ENCODE data around the gene DUOX1. TPM values are rescaled to one million over a fixed set of nuclear protein-coding genes. Genes with fewer than 3 reads are reported as not detected.

Gene DUOX1
- total RNA-seq, 1 donor from 2014 or later = 0.07 TPM

DNA sequence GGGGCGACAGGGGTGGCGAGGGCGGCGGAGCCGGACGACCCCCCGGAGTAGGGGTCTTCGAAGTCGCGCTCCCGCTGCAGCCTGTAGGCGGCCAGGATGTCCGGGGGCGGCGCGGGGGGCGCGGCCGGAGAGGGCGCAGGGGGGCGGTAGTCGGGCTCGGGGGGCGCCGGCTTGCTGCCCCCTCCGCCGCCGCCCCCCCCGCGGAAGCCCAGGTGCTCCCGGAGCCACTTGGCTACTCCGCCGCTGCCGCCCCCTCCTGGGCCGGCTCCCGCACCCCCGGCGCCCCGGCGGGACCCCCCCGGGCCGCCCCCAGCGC is 57.7 kb downstream of the DUOX1 start:
- H3K27me3 ChIP-seq (ENCODE audit: insufficient read depth, low read length) = peaks cover 12% of the 10 kb centered on the region
- Mint-ChIP-seq H3K27ac (ENCODE audit: unreplicated experiment) (no peak overlapping the region), H3K9me3 (ENCODE audit: unreplicated experiment) (peaks cover 3% of the 10 kb centered on the region), H3K27me3 (ENCODE audit: low read depth, unreplicated experiment) (peaks cover 17% of the 10 kb centered on the region), H3K4me3 (ENCODE audit: unreplicated experiment) (no peak overlapping the region), H3K36me3 (ENCODE audit: low read depth, unreplicated experiment) (peaks cover 2% of the 10 kb centered on the region), H3K4me1 (ENCODE audit: low read depth, unreplicated experiment) (peaks cover 8% of the 10 kb centered on the region)
- FAIRE-seq (no peak), DNase-seq (ENCODE audit: low read depth) (no peak)
- H3K9me3 ChIP-seq (ENCODE audit: insufficient read depth, low read depth, low read length) = no peaks in the 10 kb centered on the region
- H4K20me1 ChIP-seq (ENCODE audit: insufficient read depth, low read length) = peaks cover 11% of the 10 kb centered on the region
- no peak for TF ChIP-seq CTCF (IDR thresholded peaks at IDR 0.05; ENCODE audit: insufficient read depth, low read depth, low read length)
- no peak for TF ChIP-seq EZH2 (IDR thresholded peaks at IDR 0.05; ENCODE audit: insufficient read depth, low read length)
- no peak overlapping the region for H2AFZ ChIP-seq (ENCODE audit: low read depth, low read length)
- no peak overlapping the region for H3K27ac ChIP-seq (ENCODE audit: low read depth, low read length)
- H3K79me2 ChIP-seq (ENCODE audit: insufficient read depth, low read length) = no peaks in the 10 kb centered on the region
- no peaks in the 10 kb centered on the region for H3K36me3 ChIP-seq (ENCODE audit: insufficient read depth, low read length)
- H3K4me3 ChIP-seq (ENCODE audit: insufficient read depth, low read depth, low read length) = peak overlapping the region; percentile 28
- H3K4me2 ChIP-seq (ENCODE audit: low read length) = peak overlapping the region; percentile 95
- H3K4me1 ChIP-seq (ENCODE audit: insufficient read depth, low read length) = peaks cover 16% of the 10 kb centered on the region
- peak overlapping the region; percentile 50 for H3K9ac ChIP-seq (ENCODE audit: low read length)

GRCh38 chr15:45187894-45188830 is 58.4 kb downstream of the DUOX1 start, which contains the start of gene SHF:
SHF (minus strand) TSS chr15:45187966; CDS start chr15:45187951, 15 bp downstream.
- no peak for TF ChIP-seq EZH2 (IDR thresholded peaks at IDR 0.05; ENCODE audit: insufficient read depth, low read length)
- no peak for TF ChIP-seq CTCF (IDR thresholded peaks at IDR 0.05; ENCODE audit: insufficient read depth, low read depth, low read length)
- peak within 1 kb of the TSS; percentile 69 for H3K4me3 ChIP-seq (ENCODE audit: insufficient read depth, low read depth, low read length)
- peak within 1 kb of the TSS; percentile 94 for H2AFZ ChIP-seq (ENCODE audit: low read depth, low read length)
- no peaks in the 10 kb centered on the region for H3K79me2 ChIP-seq (ENCODE audit: insufficient read depth, low read length)
- peak within 1 kb of the TSS; percentile 77 for H3K9ac ChIP-seq (ENCODE audit: low read length)
- peaks cover 12% of the 10 kb centered on the region for H3K27me3 ChIP-seq (ENCODE audit: insufficient read depth, low read length)
- peaks cover 16% of the 10 kb centered on the region for H3K4me1 ChIP-seq (ENCODE audit: insufficient read depth, low read length)
- Mint-ChIP-seq H3K27me3 (ENCODE audit: low read depth, unreplicated experiment) (peaks cover 18% of the 10 kb centered on the region), H3K36me3 (ENCODE audit: low read depth, unreplicated experiment) (peaks cover 2% of the 10 kb centered on the region), H3K9me3 (ENCODE audit: unreplicated experiment) (peaks cover 3% of the 10 kb centered on the region), H3K4me3 (ENCODE audit: unreplicated experiment) (peak within 1 kb of the TSS; percentile 87), H3K4me1 (ENCODE audit: low read depth, unreplicated experiment) (peaks cover 8% of the 10 kb centered on the region), H3K27ac (ENCODE audit: unreplicated experiment) (peak within 1 kb of the TSS; percentile 73)
- FAIRE-seq = no peak
- H3K36me3 ChIP-seq (ENCODE audit: insufficient read depth, low read length) = no peaks in the 10 kb centered on the region
- peak within 1 kb of the TSS; percentile 95 for H3K4me2 ChIP-seq (ENCODE audit: low read length)
- no peak within 1 kb of the TSS for H3K27ac ChIP-seq (ENCODE audit: low read depth, low read length)
- no peaks in the 10 kb centered on the region for H3K9me3 ChIP-seq (ENCODE audit: insufficient read depth, low read depth, low read length)
- H4K20me1 ChIP-seq (ENCODE audit: insufficient read depth, low read length) = peaks cover 11% of the 10 kb centered on the region
- DNase-seq (ENCODE audit: low read depth) = peak; percentile 18

DNA sequence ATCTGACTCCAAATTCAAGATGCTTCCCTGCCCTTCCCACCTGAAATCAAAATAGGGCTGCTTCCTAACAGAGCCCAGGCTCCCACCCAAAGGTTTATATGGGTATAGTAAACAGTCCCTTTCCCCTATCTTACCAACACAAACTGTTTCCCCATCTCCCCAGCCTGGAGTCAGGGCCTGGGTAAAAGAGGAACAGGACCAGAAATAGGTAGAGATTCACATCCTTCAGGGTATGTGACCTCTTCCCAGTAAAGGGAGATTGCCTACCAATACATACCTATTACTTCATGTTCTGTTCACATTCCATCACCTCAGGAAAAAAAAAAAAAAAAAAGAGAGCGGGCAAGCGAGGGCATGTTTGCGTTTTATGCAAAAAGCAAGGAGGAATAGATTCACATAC is 67.7 kb downstream of the DUOX1 start:
- H3K9ac ChIP-seq (ENCODE audit: low read length) = no peak overlapping the region
- H3K4me3 ChIP-seq (ENCODE audit: insufficient read depth, low read depth, low read length) = peak overlapping the region; percentile 85
- no peak for TF ChIP-seq EZH2 (IDR thresholded peaks at IDR 0.05; ENCODE audit: insufficient read depth, low read length)
- TF ChIP-seq CTCF (IDR thresholded peaks at IDR 0.05; ENCODE audit: insufficient read depth, low read depth, low read length) = no peak
- no peaks in the 10 kb centered on the region for H3K27me3 ChIP-seq (ENCODE audit: insufficient read depth, low read length)
- Mint-ChIP-seq H3K9me3 (ENCODE audit: unreplicated experiment) (no peaks in the 10 kb centered on the region), H3K36me3 (ENCODE audit: low read depth, unreplicated experiment) (no peaks in the 10 kb centered on the region), H3K27me3 (ENCODE audit: low read depth, unreplicated experiment) (peaks cover 2% of the 10 kb centered on the region), H3K4me1 (ENCODE audit: low read depth, unreplicated experiment) (peaks cover 5% of the 10 kb centered on the region), H3K27ac (ENCODE audit: unreplicated experiment) (no peak overlapping the region), H3K4me3 (ENCODE audit: unreplicated experiment) (no peak overlapping the region)
- peaks cover 8% of the 10 kb centered on the region for H3K4me1 ChIP-seq (ENCODE audit: insufficient read depth, low read length)
- H2AFZ ChIP-seq (ENCODE audit: low read depth, low read length) = no peak overlapping the region
- H3K4me2 ChIP-seq (ENCODE audit: low read length) = peak overlapping the region; percentile 75
- H4K20me1 ChIP-seq (ENCODE audit: insufficient read depth, low read length) = no peaks in the 10 kb centered on the region
- DNase-seq (ENCODE audit: low read depth) (no peak), FAIRE-seq (no peak)
- H3K79me2 ChIP-seq (ENCODE audit: insufficient read depth, low read length) = no peaks in the 10 kb centered on the region
- no peaks in the 10 kb centered on the region for H3K36me3 ChIP-seq (ENCODE audit: insufficient read depth, low read length)
- no peaks in the 10 kb centered on the region for H3K9me3 ChIP-seq (ENCODE audit: insufficient read depth, low read depth, low read length)
- no peak overlapping the region for H3K27ac ChIP-seq (ENCODE audit: low read depth, low read length)

Data from astrocyte (in vitro differentiated cells and primary cell).